ENCODE data around the gene CHST7. TPM values are rescaled to one million over a fixed set of nuclear protein-coding genes. Genes with fewer than 3 reads are reported as not detected.

Gene CHST7
- total and polyA plus RNA-seq, 2 donors: 5.9 to 12.2 TPM

GRCh38 chrX:46554942-46555341, 18.6 kb upstream of the CHST7 start:
- H3K4me3 ChIP-seq (ENCODE audit: low read depth, low read length): no peak overlapping the region
- no peak overlapping the region for H3K27ac ChIP-seq (ENCODE audit: low read depth)
- WGBS: 45% methylated on average over 2 of the region's 2 CpGs
- H3K36me3 ChIP-seq (ENCODE audit: insufficient read depth): no peaks in the 10 kb centered on the region
- H3K4me1 ChIP-seq (ENCODE audit: insufficient read depth): no peaks in the 10 kb centered on the region
- no peak for DNase-seq (ENCODE audit: extremely low spot score)

DNA sequence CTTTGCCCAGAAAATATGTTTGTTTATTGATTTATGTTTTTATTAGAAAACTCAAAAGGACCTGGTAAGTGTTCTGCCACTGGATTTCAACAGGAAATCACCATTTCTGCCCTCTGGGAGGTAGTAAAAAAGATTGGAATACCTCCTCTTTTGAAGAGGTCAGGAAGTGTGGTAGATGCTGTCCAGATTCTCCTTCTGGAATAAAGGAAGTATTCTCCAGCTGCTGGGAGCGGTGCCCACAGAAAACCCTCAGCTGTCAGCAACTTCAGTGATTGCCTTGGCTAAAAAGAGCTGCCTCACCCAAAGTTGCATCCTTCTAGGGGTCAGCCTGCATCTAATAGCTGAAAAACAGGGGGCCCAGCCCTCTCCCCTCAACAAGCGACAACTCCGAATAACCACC, 14.5 kb upstream of the CHST7 start:
- 72% methylated on average over 3 of the region's 3 CpGs for WGBS
- DNase-seq (ENCODE audit: extremely low spot score): no peak
- Histone ChIP-seq H3K4me1 (ENCODE audit: insufficient read depth) (no peaks in the 10 kb centered on the region), H3K36me3 (ENCODE audit: insufficient read depth) (no peaks in the 10 kb centered on the region), H3K27ac (ENCODE audit: low read depth) (no peak overlapping the region), H3K4me3 (ENCODE audit: low read depth, low read length) (no peak overlapping the region)

- H3K27ac ChIP-seq (ENCODE audit: low read depth): no peak overlapping the region
- DNase-seq (ENCODE audit: extremely low spot score): no peak
- no peaks in the 10 kb centered on the region for H3K36me3 ChIP-seq (ENCODE audit: insufficient read depth)
- no peaks in the 10 kb centered on the region for H3K4me1 ChIP-seq (ENCODE audit: insufficient read depth)
- WGBS: 73% methylated on average over 6 of the region's 6 CpGs
- no peak overlapping the region for H3K4me3 ChIP-seq (ENCODE audit: low read depth, low read length)
These were observed 11.5 kb upstream of the CHST7 start for GRCh38 chrX:46561824-46562657.

GRCh38 chrX:46567388-46567787, 6.2 kb upstream of the CHST7 start:
- no peaks in the 10 kb centered on the region for H3K4me1 ChIP-seq (ENCODE audit: insufficient read depth)
- no peak for DNase-seq (ENCODE audit: extremely low spot score)
- H3K27ac ChIP-seq (ENCODE audit: low read depth): no peak overlapping the region
- H3K36me3 ChIP-seq (ENCODE audit: insufficient read depth): no peaks in the 10 kb centered on the region
- no peak overlapping the region for H3K4me3 ChIP-seq (ENCODE audit: low read depth, low read length)

DNA sequence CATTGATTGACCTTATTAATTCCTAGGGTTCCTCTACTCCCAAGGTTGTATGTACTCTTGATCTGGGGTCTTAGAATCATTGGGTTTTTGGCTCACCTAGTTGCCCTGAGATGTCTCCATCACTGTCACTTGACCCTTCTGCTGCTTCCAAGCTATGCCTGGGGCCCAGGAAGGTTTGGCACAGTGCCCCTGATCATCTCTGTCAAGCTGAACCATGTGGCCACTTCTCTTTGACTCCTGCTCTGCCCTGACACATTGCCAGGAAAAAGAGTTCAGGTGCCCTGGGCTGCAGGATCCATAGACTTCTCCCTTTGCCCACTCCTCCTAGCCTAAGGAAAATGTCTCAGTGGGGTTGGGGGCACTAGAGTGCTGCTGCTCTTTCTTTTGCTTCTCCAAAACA, 3.9 kb upstream of the CHST7 start:
- peaks cover 1% of the 10 kb centered on the region for H3K4me1 ChIP-seq (ENCODE audit: insufficient read depth)
- H3K36me3 ChIP-seq (ENCODE audit: insufficient read depth): no peaks in the 10 kb centered on the region
- DNase-seq (ENCODE audit: extremely low spot score): no peak

DNA sequence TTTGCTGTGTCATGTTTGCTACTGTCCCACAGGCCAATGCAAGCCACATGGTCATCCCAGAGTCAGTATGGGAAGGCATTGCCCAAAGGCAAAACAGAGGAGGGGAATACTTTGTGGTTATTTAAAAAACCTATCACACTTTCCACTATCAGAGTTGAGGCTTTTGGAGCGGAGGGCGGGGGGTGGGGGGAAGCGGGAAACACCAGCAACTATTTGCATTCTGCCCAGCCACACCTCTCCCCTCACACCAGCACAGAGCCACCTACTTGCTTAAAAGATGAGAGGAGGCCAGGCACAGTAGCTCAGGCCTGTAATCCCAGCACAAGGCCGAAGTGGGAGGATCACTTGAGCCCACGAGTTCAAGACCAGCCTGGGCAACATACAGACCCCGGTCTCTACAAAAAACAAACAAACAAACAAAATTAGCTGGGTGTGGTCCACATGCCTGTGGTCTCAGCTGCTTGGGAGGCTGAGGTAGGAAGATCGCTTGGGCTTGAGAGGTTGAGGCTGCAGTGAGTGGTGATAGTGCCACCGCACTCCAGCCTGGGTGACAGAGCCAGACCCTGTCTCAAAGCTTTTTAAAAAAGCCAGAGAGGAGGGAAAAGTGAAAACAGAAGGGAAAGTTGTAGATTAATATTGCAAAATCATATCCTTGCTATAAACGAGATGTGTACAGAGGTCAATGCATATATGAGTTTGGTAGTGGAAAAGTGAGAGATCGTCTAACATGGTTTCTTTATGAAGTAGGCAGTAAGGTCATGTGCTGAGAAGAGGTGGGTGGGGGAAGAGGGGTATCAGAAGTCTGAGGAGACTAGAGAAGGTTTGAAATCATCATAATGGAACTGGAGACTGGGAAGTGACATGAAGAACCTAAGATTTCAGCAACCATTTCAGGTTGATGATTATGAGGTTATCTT, 1.9 kb upstream of the CHST7 start:
- 89% methylated on average over 10 of the region's 10 CpGs for WGBS
- H3K36me3 ChIP-seq (ENCODE audit: insufficient read depth): no peaks in the 10 kb centered on the region

More for the DNA sequence above, 3.9 kb upstream of the CHST7 start:
- no peak overlapping the region for H3K27ac ChIP-seq (ENCODE audit: low read depth)
- no peak overlapping the region for H3K4me3 ChIP-seq (ENCODE audit: low read depth, low read length)

DNA sequence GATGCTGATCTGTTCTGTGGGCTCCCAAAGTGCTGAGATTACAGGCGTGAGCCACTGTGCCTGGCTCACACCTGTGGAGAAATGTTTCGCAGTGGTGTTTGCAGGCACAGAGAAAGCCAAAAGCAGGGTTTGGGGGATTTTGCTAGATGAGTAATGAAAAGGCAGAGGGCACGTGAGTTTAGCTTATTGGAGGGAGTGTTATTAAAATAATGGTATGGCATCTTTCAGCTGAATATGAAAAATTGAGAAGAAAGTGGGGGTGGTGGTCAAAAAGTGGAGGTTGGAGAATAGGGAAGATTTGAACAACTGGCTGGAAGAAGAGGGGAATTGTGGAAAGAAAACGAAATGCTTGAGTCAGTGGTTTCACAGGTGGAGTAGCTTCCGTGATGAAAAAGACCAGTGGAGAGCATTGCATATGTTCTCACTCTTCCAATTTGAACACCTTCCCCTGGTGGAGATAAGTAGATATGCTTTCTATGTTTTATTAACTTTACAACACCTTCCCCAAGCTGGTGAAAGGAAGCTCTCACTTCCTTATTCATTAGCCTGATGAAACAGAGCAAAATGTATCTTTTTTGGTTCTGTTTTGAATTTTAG, 1.1 kb upstream of the CHST7 start:
- H3K4me1 ChIP-seq (ENCODE audit: insufficient read depth): peaks cover 1% of the 10 kb centered on the region
- no peak overlapping the region for H3K27ac ChIP-seq (ENCODE audit: low read depth)
- no peak overlapping the region for H3K4me3 ChIP-seq (ENCODE audit: low read depth, low read length)
- no peak for DNase-seq (ENCODE audit: extremely low spot score)
- whole genome bisulfite sequencing: 86% methylated on average over 5 of the region's 5 CpGs
- no peaks in the 10 kb centered on the region for H3K36me3 ChIP-seq (ENCODE audit: insufficient read depth)

More for the DNA sequence above, 1.9 kb upstream of the CHST7 start:
- DNase-seq (ENCODE audit: extremely low spot score): no peak
- Histone ChIP-seq H3K4me1 (ENCODE audit: insufficient read depth) (peaks cover 1% of the 10 kb centered on the region), H3K4me3 (ENCODE audit: low read depth, low read length) (no peak overlapping the region), H3K27ac (ENCODE audit: low read depth) (no peak overlapping the region)

- Histone ChIP-seq H3K4me1 (ENCODE audit: insufficient read depth) (peaks cover 1% of the 10 kb centered on the region), H3K4me3 (ENCODE audit: low read depth, low read length) (peak overlapping the region; percentile 57), H3K36me3 (ENCODE audit: insufficient read depth) (no peaks in the 10 kb centered on the region), H3K27ac (ENCODE audit: low read depth) (peak overlapping the region; percentile 62)
- WGBS: 1% methylated on average over 107 of the region's 107 CpGs
- no peak for DNase-seq (ENCODE audit: extremely low spot score)
These were observed 568 bp downstream of the CHST7 start for GRCh38 chrX:46573892-46574773.

- Histone ChIP-seq H3K36me3 (ENCODE audit: insufficient read depth) (no peaks in the 10 kb centered on the region), H3K4me3 (ENCODE audit: low read depth, low read length) (peak overlapping the region; percentile 57), H3K4me1 (ENCODE audit: insufficient read depth) (peaks cover 1% of the 10 kb centered on the region), H3K27ac (ENCODE audit: low read depth) (no peak overlapping the region)
- DNase-seq (ENCODE audit: extremely low spot score): no peak
- under 1% methylated on average over 87 of the region's 90 CpGs for WGBS
These were observed 1.3 kb downstream of the CHST7 start for GRCh38 chrX:46574774-46575381.

GRCh38 chrX:46575586-46575985, 2.0 kb downstream of the CHST7 start:
- peaks cover 1% of the 10 kb centered on the region for H3K4me1 ChIP-seq (ENCODE audit: insufficient read depth)
- DNase-seq (ENCODE audit: extremely low spot score): no peak
- no peaks in the 10 kb centered on the region for H3K36me3 ChIP-seq (ENCODE audit: insufficient read depth)
- 35% methylated on average over 6 of the region's 6 CpGs for WGBS
- H3K27ac ChIP-seq (ENCODE audit: low read depth): no peak overlapping the region
- peak overlapping the region; percentile 24 for H3K4me3 ChIP-seq (ENCODE audit: low read depth, low read length)

- no peaks in the 10 kb centered on the region for H3K36me3 ChIP-seq (ENCODE audit: insufficient read depth)
- no peak for DNase-seq (ENCODE audit: extremely low spot score)
- H3K4me1 ChIP-seq (ENCODE audit: insufficient read depth): peaks cover 1% of the 10 kb centered on the region
- no peak overlapping the region for H3K4me3 ChIP-seq (ENCODE audit: low read depth, low read length)
- WGBS: 36% methylated on average over 6 of the region's 6 CpGs
- no peak overlapping the region for H3K27ac ChIP-seq (ENCODE audit: low read depth)
These were observed 2.4 kb downstream of the CHST7 start for GRCh38 chrX:46575991-46576392.

GRCh38 chrX:46576458-46576857, 2.9 kb downstream of the CHST7 start:
- no peak for DNase-seq (ENCODE audit: extremely low spot score)
- peaks cover 1% of the 10 kb centered on the region for H3K4me1 ChIP-seq (ENCODE audit: insufficient read depth)
- no peaks in the 10 kb centered on the region for H3K36me3 ChIP-seq (ENCODE audit: insufficient read depth)
- H3K27ac ChIP-seq (ENCODE audit: low read depth): no peak overlapping the region
- H3K4me3 ChIP-seq (ENCODE audit: low read depth, low read length): no peak overlapping the region
- WGBS: 58% methylated on average over 3 of the region's 3 CpGs

Measured in urinary bladder (tissue), 4 donors.